HFFc6 (cell line): ENCODE data around the gene GALNT7. TPM values are rescaled to one million over a fixed set of nuclear protein-coding genes. Genes with fewer than 3 reads are reported as not detected.

ENCODE experiments used
- DNase-seq: peaks from one replicate; pipeline ENCODE4 v3.0.0-alpha.2; 2018
- H3K27ac Mint-ChIP-seq: 2 replicates; pipeline ENCODE4 v1.8.0; 2020; ENCODE audit warnings: mild to moderate bottlenecking, mixed read lengths
- H3K27me3 Mint-ChIP-seq: 2 replicates; pipeline ENCODE4 v1.8.0; 2021; ENCODE audit warnings: mild to moderate bottlenecking, moderate library complexity, mixed read lengths; ENCODE audit not compliant: insufficient read depth
- H3K36me3 Mint-ChIP-seq: 2 replicates; pipeline ENCODE4 v1.8.0; 2021; ENCODE audit warnings: low read depth, mixed read lengths
- H3K4me1 Mint-ChIP-seq: 2 replicates; pipeline ENCODE4 v1.8.0; 2020; ENCODE audit warnings: low read depth, mixed read lengths
- H3K4me3 Mint-ChIP-seq: 2 replicates; pipeline ENCODE4 v1.8.0; 2020; ENCODE audit warnings: mild to moderate bottlenecking, moderate library complexity, mixed read lengths
- H3K9me3 Mint-ChIP-seq: 2 replicates; pipeline ENCODE4 v1.8.0; 2020; ENCODE audit warnings: mild to moderate bottlenecking, mixed read lengths
- total RNA-seq, 6 experiments: library from RNA; stranded (reverse); fragmentation: NEBNext Ultra II Directional; extraction: Animal tissue kit (Norgen Biotek cat#: 25700); gene quantifications; 2 replicates in 1 of 6; 3 replicates in 5 of 6; pipeline ENCODE4 v1.2.3, GENCODE V29; 2021
- TF ChIP-seq, protein P1 (sequence below): fragments of 200-600 bp; sonication (generic); IDR thresholded peaks from 2 replicates; pipeline ENCODE4 v1.5.0; 2021; ENCODE audit warnings: antibody characterized with exemption, mild to moderate bottlenecking

The GALNT7 gene
- total RNA-seq, 6 experiments from 2014 or later: 10.9 to 24.3 (median 23.0) TPM

DNA sequence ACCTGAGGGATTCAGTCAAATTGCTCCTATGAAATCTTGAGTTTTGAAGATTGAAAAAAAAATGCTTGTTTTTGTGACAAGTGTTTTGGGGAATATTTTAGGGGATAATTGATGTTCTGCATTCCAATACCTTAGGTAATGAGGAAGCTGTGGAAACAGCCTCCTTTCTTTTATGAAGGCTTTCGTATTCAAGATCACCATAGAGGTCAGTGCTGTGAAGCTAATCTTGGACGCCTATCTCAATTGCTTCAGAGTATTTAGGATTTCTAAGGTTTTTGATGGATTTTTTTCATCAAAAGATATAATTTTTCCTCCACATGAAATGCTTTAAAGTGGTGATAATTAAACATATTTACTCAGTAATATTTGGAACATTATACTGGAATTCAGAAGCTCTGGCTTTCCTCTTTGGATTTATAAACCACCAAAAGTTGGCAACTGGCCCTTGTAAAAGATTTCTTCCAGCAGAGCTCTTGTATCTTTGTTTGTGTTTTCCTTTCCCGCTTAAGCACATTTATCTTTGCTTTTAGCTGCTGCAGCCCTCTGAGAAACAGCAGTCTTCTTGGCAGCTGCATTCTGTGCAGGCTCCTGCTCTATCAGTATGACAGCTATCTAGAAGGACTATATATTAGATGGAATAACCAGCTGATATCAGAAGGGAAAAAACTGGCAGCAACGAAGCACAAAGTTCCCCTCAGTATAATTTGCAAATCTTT, 101.9 kb downstream of the GALNT7 start:
- Mint-ChIP-seq H3K36me3 (no peaks in the 10 kb centered on the region), H3K27me3 (peaks cover 2% of the 10 kb centered on the region; the same call in 1 of the 2 replicates), H3K27ac (no peak overlapping the region), H3K9me3 (no peaks in the 10 kb centered on the region), H3K4me3 (no peak overlapping the region), H3K4me1 (peaks cover 14% of the 10 kb centered on the region)
- TF ChIP-seq, protein P1, sequence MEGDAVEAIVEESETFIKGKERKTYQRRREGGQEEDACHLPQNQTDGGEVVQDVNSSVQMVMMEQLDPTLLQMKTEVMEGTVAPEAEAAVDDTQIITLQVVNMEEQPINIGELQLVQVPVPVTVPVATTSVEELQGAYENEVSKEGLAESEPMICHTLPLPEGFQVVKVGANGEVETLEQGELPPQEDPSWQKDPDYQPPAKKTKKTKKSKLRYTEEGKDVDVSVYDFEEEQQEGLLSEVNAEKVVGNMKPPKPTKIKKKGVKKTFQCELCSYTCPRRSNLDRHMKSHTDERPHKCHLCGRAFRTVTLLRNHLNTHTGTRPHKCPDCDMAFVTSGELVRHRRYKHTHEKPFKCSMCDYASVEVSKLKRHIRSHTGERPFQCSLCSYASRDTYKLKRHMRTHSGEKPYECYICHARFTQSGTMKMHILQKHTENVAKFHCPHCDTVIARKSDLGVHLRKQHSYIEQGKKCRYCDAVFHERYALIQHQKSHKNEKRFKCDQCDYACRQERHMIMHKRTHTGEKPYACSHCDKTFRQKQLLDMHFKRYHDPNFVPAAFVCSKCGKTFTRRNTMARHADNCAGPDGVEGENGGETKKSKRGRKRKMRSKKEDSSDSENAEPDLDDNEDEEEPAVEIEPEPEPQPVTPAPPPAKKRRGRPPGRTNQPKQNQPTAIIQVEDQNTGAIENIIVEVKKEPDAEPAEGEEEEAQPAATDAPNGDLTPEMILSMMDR: no peak
- no peak for DNase-seq

DNA sequence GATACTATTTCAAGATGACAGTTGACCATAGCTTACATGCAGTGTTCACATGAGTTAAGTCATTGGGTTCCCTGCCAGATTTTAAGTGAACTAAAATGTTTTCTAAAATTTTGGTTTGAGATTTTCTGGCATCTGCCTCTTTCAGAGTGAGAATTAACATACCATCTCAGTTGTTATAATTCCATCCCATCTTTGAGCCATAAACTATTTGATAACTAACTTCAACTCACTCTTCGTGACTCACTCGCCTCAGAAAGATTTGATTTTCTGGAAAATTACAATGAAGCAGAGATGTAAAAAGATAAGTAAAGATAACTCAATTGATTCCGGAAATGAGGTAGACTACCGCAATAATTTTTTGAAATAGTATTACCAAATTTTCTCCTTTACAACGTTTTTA, 103.7 kb downstream of the GALNT7 start:
- Mint-ChIP-seq H3K27ac (no peak overlapping the region), H3K9me3 (no peaks in the 10 kb centered on the region), H3K36me3 (no peaks in the 10 kb centered on the region), H3K4me3 (no peak overlapping the region), H3K27me3 (peaks cover 2% of the 10 kb centered on the region; the same call in 1 of the 2 replicates), H3K4me1 (peaks cover 14% of the 10 kb centered on the region)
- no peak for DNase-seq
- TF ChIP-seq, protein P1: no peak

DNA sequence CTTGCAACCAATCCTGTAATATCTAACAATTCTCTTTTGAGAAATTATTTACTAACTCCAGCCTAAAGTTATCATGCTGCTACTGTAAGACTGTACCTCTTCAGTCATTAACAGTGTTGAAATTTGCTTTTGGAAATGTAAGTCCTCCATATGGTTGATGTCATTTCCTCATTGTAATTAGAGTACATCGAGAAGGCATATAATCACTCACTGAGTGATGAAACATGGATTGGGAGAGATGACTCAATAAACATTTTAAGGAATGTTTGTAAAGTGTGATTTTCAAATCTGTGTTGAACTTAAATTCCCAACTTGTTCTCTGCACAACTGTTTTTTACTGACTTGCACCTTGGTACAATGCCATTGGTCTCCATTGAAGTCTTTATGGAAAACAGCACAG, 104.4 kb downstream of the GALNT7 start:
- Mint-ChIP-seq H3K4me1 (peaks cover 14% of the 10 kb centered on the region), H3K36me3 (no peaks in the 10 kb centered on the region), H3K27me3 (peaks cover 2% of the 10 kb centered on the region; the same call in 1 of the 2 replicates), H3K9me3 (no peaks in the 10 kb centered on the region), H3K4me3 (no peak overlapping the region), H3K27ac (no peak overlapping the region)
- no peak for DNase-seq
- TF ChIP-seq, protein P1: no peak

DNA sequence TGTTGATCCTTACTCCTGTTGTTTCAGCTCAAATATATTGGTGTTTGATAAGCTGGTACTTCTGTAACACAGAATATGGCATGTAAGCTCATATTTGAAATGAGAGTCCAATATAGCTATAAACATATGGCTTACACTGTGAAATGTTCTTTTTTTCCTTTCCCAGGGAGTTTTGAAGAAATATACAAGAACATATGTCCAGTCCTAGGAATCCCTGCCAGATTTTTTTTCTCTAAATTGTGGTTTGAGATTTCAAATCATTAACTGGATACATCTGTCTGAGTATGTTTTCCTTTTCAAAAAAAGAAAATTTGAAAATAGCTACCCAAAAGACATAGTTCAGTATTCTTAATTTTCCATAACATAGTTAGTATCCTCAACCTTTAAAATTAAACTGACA, 105.3 kb downstream of the GALNT7 start:
- H3K27ac Mint-ChIP-seq: no peak overlapping the region

DNA sequence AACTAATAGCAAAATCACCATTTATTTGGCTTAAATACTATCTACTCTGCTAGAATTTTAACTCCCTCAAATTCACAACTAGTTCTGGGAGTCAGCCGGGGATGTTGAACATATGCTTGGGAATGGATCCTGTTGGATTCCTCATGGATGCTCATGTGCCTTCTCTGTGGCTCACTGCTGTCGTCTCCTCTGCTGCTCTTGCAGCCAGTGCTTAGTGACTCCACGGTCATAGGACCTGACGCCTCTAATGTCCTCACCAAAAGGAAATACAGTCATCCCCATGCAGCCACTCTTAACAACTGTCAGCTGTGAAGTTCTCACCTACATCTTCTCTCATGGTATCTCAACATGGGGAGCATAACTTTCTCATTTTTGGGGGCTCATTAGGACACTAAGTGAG, 106.1 kb downstream of the GALNT7 start:
- no peak for DNase-seq
- Mint-ChIP-seq H3K4me1 (peaks cover 14% of the 10 kb centered on the region), H3K36me3 (no peaks in the 10 kb centered on the region), H3K27me3 (peaks cover 1% of the 10 kb centered on the region; the same call in 1 of the 2 replicates), H3K4me3 (no peak overlapping the region), H3K9me3 (no peaks in the 10 kb centered on the region), H3K27ac (no peak overlapping the region)
- TF ChIP-seq, protein P1: no peak

More for the DNA sequence above, 105.3 kb downstream of the GALNT7 start:
- Mint-ChIP-seq H3K36me3 (no peaks in the 10 kb centered on the region), H3K27me3 (peaks cover 2% of the 10 kb centered on the region; the same call in 1 of the 2 replicates), H3K4me1 (peaks cover 14% of the 10 kb centered on the region), H3K9me3 (no peaks in the 10 kb centered on the region), H3K4me3 (no peak overlapping the region)
- DNase-seq: no peak
- TF ChIP-seq, protein P1: no peak
